ENCODE data around the gene USP35. TPM values are rescaled to one million over a fixed set of nuclear protein-coding genes. Genes with fewer than 3 reads are reported as not detected.

Gene USP35
- total and polyA plus RNA-seq, 9 donors: 8.0 to 18.6 (median 9.7) TPM

DNA sequence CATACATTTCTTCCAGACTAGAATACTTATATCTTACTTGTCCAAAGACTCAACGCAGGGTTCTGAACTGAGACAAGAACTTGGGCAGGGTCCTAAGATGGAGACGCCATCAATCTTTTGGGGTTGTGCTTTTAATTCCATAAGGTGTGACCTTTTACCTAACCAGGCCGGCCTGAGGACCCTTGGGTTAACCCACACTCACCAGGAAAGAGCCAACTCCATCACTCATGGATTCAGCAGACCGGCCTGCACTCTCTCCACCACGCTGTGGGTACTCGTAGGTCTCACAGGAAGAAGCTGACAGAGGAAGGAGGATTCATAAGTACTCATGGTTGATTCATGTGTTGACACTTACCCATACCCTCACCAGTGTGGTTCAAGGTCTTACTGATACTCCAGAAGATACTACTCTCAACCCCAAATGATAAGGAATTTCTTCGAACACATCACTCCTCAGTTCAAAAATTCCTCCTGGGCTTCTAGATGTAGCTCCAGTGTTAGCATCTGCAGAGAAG is 36.2 kb downstream of the USP35 start:
- intact Hi-C loops (cut with DNase I): loop anchor here in 3 of 4 donors (5.0 to 10.0 kb wide), 3 partner anchors 190 to 340 kb away; partner anchors contain the start of gene GAB2 (in 3 of the 3)
- H3K4me3 ChIP-seq: no peak overlapping the region
- WGBS, 3 donors: 91 to 93% (median 91%) methylated on average over 7 of the region's 7 CpGs
- H3K4me1 ChIP-seq (ENCODE audit: insufficient read depth): no peaks in the 10 kb centered on the region
- H3K27me3 ChIP-seq: no peaks in the 10 kb centered on the region
- TF ChIP-seq POLR2A (IDR thresholded peaks at IDR 0.05): no peak
- no peak for TF ChIP-seq EP300 (IDR thresholded peaks at IDR 0.05)
- TF ChIP-seq CTCF (IDR thresholded peaks at IDR 0.05): no peak
- no peaks in the 10 kb centered on the region for H3K36me3 ChIP-seq
- no peak for DNase-seq
- H3K9me3 ChIP-seq: no peaks in the 10 kb centered on the region
- no peak overlapping the region for H3K27ac ChIP-seq

DNA sequence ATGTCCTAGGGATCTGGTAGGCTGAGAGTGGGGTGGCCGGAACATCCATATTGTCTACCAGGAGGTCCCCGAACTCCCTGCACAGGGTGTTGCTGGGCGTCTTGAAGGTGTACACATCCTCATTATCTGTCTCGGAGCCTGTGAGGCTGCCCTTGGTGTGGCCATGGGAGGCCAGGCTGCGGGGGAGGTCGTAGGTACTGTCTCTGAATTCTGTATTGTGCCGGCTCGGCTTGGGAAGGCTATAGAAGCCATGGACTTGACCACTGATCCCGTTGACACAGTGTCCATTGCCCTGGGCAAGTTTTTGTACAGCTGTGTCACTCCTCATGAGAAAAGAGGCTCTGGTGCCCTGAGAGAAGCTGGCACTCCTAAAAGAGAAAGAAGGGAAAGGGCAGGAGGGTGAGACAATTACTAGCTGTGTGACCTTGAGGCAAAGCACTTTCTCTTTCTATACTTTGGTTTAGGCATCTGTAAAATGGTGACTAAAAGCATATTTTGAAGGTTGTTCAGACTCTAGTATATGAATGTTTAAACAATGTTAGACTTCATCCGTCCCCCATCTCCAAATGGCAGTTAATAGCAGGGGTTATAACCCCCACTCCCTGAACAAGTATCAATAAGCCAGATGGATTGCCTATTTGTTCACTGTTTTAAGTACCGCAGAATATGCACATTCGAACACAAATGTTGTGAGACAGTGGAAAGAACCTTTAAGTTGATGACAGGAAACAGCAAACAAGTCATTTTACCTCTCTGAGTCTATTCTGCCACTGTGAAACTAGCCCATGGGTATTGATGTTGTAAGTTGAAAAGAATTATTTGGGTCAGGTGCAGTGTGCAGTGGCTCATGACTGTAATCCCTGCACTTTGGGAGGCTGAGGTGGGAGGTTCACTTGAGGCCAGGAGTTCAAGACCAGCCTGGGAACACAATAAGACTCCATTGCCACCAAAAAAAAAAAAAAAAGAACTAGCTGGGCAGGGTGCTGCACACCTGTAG is 38.3 kb downstream of the USP35 start:
- WGBS, 3 donors: 83 to 85% (median 84%) methylated on average over 12 of the region's 12 CpGs
- peak in 1 of 5 donors; percentile 13 for DNase-seq
- TF ChIP-seq POLR2A (IDR thresholded peaks at IDR 0.05) (no peak), EP300 (IDR thresholded peaks at IDR 0.05) (no peak), CTCF (IDR thresholded peaks at IDR 0.05) (no peak)
- no peaks in the 10 kb centered on the region for H3K9me3 ChIP-seq
- peaks cover 2% of the 10 kb centered on the region for H3K4me1 ChIP-seq (ENCODE audit: insufficient read depth)
- intact Hi-C loops (cut with DNase I): loop anchor here in 3 of 4 donors (5.0 to 10.0 kb wide), 3 partner anchors 188 to 338 kb away; partner anchors contain the start of gene GAB2 (in 3 of the 3)
- no peak overlapping the region for H3K4me3 ChIP-seq
- no peaks in the 10 kb centered on the region for H3K36me3 ChIP-seq
- no peaks in the 10 kb centered on the region for H3K27me3 ChIP-seq
- peak overlapping the region in 1 of 2 donors; percentile 9 for H3K27ac ChIP-seq

- TF ChIP-seq POLR2A (IDR thresholded peaks at IDR 0.05) (no peak), CTCF (IDR thresholded peaks at IDR 0.05) (no peak), EP300 (IDR thresholded peaks at IDR 0.05) (no peak)
- Histone ChIP-seq H3K36me3 (no peaks in the 10 kb centered on the region), H3K9me3 (no peaks in the 10 kb centered on the region), H3K4me1 (ENCODE audit: insufficient read depth) (peaks cover 2% of the 10 kb centered on the region), H3K4me3 (no peak overlapping the region), H3K27me3 (no peaks in the 10 kb centered on the region), H3K27ac (no peak overlapping the region)
- intact Hi-C loops (cut with DNase I): loop anchor here in 3 of 4 donors (2.0 to 10.0 kb wide), 4 partner anchors 187 to 337 kb away; partner anchors contain the start of gene GAB2 (in 3 of the 3)
- WGBS, 3 donors: 88 to 95% (median 93%) methylated on average over 4 of the region's 4 CpGs
- no peak for DNase-seq
These were observed 39.2 kb downstream of the USP35 start for GRCh38 chr11:78227921-78228320.

DNA sequence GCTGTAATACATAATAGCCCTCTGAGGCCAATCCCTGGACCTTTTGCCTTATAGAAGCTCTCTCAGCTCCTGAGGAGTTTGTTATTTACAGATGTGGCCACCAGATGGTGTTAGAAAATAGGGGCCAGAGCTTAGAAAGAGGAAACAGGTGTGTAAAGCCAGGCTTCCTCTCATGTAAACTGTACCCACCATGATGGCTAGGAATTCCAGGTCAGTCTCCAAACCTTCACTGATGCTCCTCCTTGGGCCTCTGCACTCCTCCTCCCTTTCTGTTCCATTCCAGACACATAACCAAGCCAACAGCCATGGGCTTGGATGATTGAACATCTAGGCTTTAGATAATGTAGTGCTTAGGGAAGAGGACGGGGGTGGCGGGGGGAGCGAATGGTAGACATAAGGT is 39.7 kb downstream of the USP35 start:
- 96 to 99% (median 96%) methylated on average over 3 of the region's 3 CpGs for WGBS, 3 donors
- intact Hi-C loops (cut with DNase I): loop anchor here in 3 of 4 donors (2.0 to 10.0 kb wide), 4 partner anchors 186 to 336 kb away; partner anchors contain the start of gene GAB2 (in 3 of the 3)
- no peak overlapping the region for H3K4me3 ChIP-seq
- peaks cover 2% of the 10 kb centered on the region for H3K4me1 ChIP-seq (ENCODE audit: insufficient read depth)
- no peak for TF ChIP-seq EP300 (IDR thresholded peaks at IDR 0.05)
- TF ChIP-seq CTCF (IDR thresholded peaks at IDR 0.05): peak in 2 of 3 donors; percentile 59 to 63
- H3K27me3 ChIP-seq: no peaks in the 10 kb centered on the region
- peak in 1 of 5 donors; percentile 41 for DNase-seq
- no peaks in the 10 kb centered on the region for H3K9me3 ChIP-seq
- H3K27ac ChIP-seq: no peak overlapping the region
- no peaks in the 10 kb centered on the region for H3K36me3 ChIP-seq
